Measurements from ENCODE around the gene THAP8. TPM values are rescaled to one million over a fixed set of nuclear protein-coding genes. Genes with fewer than 3 reads are reported as not detected.

The THAP8 gene
- total RNA-seq, 8 experiments from 2014 or later, result 3.7 to 13.0 (median 6.5) TPM

GRCh38 chr19:35992907-35993765 is 60.9 kb downstream of the THAP8 start:
- ATAC-seq (replicated peaks in 6 of 8), result no peak
- H3K27ac ChIP-seq, result no peak overlapping the region
- in situ Hi-C loops (cut with MboI; ENCODE audit: low pct_unique_long_range_greater_than_20kb in 2 of 9, low sequenced_read_pairs in 9 of 9, unreplicated experiment in 9 of 9), result no loop called here
- WGBS, 10 experiments, result 0 to 100% (median 85%) methylated on average over 1 to 5 of the region's 8 CpGs
- no peak overlapping the region for H3K4me3 ChIP-seq
- H3K4me1 ChIP-seq (replicated peaks in 1 of 2), result peaks cover 8 to 11% of the 10 kb centered on the region in 2 donors

DNA sequence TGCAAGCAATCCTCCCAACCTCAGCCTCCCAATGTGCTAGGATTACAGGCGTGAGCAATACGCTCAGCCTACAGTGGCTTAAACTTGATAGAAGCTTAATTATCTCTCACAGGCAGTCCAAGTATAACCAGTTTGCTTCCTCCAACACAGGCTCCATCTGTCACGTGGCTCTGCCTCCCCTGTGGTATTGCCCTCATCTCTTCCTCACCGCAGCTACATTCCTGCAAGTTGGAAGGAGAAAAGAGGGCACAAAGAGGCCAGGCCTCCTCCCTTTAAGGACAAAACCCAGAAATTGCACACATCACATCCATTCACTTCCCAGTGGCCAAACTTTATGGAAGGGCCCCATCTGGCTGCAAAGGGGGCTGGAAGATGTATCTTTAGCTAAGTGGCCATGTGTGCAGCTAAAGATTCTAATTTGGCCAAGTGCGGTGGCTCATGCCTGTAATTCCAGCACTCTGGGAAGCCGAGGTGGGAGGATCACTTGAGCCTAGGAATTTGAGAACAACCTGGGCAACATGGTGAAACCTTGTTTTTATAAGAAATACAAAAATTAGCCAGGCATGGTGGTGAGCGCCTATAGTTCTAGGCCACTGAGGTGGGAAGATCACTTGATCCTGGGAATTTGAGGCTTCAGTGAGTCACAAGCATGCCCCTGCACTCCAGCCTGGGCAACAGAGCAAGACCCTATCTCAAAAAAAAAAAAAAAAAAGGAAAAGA is 62.2 kb downstream of the THAP8 start:
- in situ Hi-C loops (cut with MboI; ENCODE audit: low pct_unique_long_range_greater_than_20kb in 2 of 9, low sequenced_read_pairs in 9 of 9, unreplicated experiment in 9 of 9), result no loop called here
- peaks cover 8 to 11% of the 10 kb centered on the region in 2 donors for H3K4me1 ChIP-seq (replicated peaks in 1 of 2)
- no peak overlapping the region for H3K27ac ChIP-seq
- 40 to 100% (median 72%) methylated on average over 1 to 5 of the region's 7 CpGs for whole genome bisulfite sequencing, 10 experiments
- ATAC-seq (replicated peaks in 6 of 8), result no peak
- H3K4me3 ChIP-seq, result no peak overlapping the region

DNA sequence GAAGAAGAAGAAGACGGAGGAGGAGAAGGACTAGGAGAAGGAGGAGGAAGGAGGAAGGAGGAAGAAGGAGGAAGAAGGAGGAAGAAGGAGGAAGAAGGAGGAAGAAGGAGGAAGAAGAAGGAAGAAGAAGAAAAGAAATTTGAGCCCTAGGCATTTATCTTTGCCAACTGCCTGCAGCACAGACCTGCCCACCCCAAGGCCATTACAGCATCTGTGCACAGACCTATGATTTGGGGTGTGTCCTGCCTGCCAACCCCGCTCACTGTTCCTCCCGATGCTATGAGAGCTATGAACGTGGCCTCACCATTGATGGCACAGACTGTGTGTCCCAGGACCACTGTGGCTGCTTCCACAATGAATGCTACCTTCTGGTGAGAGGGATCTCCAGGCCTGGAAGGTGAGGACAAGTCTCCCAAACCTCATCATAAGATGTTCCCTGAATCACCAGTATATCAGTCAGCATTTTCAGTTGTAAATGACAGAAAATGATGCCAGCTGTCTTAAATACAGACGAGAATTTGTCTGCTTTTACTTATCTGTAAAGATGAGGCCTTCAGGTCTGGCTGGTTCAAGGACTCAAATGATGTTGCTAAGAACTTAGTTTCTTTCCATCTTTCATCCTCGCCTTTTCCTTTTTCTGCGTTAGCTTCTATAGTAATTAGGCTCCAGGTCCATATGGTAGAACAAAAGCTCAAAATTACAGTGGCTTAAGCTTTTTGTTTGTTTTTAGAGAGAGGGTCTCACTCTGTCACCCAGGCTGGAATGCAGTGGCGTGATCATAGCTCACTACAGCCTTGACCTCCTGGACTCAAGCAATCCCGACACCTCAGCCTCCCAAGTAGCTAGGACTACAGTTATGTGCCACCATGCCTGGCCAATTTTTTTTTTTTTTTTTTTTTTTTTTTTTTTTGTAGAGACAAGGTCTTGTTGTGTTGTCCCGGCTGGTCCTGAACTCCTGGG is 63.0 kb downstream of the THAP8 start:
- WGBS, 10 experiments, result 57 to 93% (median 72%) methylated on average over 1 to 9 of the region's 10 CpGs; no CpG with 5 or more reads in 1 of the 10 experiments
- H3K4me1 ChIP-seq (replicated peaks in 1 of 2), result peaks cover 2 to 6% of the 10 kb centered on the region in 2 donors
- no peak for ATAC-seq (replicated peaks in 6 of 8)
- no peak overlapping the region for H3K4me3 ChIP-seq
- in situ Hi-C loops (cut with MboI; ENCODE audit: low pct_unique_long_range_greater_than_20kb in 2 of 9, low sequenced_read_pairs in 9 of 9, unreplicated experiment in 9 of 9), result no loop called here
- H3K27ac ChIP-seq, result no peak overlapping the region

- Histone ChIP-seq H3K27ac (no peak overlapping the region), H3K4me3 (no peak overlapping the region), H3K4me1 (replicated peaks in 1 of 2) (peaks cover 0 to 3% of the 10 kb centered on the region in 2 donors)
- WGBS, 10 experiments, result 0 to 83% (median 69%) methylated on average over 1 to 4 of the region's 4 CpGs; no CpG with 5 or more reads in 2 of the 10 experiments
- ATAC-seq (replicated peaks in 6 of 8), result no peak
- in situ Hi-C loops (cut with MboI; ENCODE audit: low pct_unique_long_range_greater_than_20kb in 2 of 9, low sequenced_read_pairs in 9 of 9, unreplicated experiment in 9 of 9), result no loop called here
Measured at GRCh38 chr19:35990156-35990555, 63.9 kb downstream of the THAP8 start.

DNA sequence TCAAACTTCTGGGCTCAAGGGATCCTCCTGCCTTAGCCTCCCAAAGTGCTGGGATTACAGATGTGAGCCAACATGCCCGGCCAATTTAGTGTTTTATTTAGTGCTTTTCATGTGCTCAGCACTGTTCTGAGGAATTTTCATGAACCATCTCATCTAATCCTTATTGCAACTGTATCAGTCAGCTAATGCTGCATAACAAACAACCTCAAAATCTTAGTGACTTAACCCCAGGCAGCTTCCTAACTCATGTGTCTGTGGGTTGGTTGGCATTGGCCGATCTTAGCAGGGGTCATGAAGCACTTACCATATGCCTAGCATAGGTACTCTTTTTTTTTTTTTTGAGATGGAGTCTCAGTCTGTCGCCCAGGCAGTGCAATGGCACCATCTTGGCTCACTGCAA is 65.3 kb downstream of the THAP8 start:
- H3K4me1 ChIP-seq (replicated peaks in 1 of 2), result no peaks in the 10 kb centered on the region
- WGBS, 10 experiments, result 25 to 100% (median 75%) methylated on average over 1 to 3 of the region's 3 CpGs; no CpG with 5 or more reads in 3 of the 10 experiments
- in situ Hi-C loops (cut with MboI; ENCODE audit: low pct_unique_long_range_greater_than_20kb in 2 of 9, low sequenced_read_pairs in 9 of 9, unreplicated experiment in 9 of 9), result no loop called here
- no peak overlapping the region for H3K27ac ChIP-seq
- no peak overlapping the region for H3K4me3 ChIP-seq
- ATAC-seq (replicated peaks in 6 of 8), result no peak

DNA sequence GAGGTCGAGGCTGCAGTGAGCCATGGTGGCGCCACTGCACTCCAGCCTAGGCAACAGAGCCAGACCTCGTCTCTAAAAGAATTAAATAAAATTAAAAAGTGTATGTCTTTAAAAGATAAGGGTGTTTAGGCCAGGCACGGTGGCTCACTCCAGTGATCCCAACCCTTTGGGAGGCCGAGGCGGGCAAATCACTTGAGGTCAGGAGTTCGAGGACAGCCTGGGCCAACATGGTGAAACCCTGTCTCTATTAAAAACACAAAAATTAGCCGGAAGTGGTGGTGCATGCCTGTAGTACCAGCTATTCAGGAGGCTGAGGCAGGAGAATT is 66.6 kb downstream of the THAP8 start:
- H3K27ac ChIP-seq, result no peak overlapping the region
- no peaks in the 10 kb centered on the region for H3K4me1 ChIP-seq (replicated peaks in 1 of 2)
- WGBS, 10 experiments, result 0 to 100% (median 43%) methylated on average over 1 to 4 of the region's 8 CpGs; no CpG with 5 or more reads in 1 of the 10 experiments
- peak overlapping the region; percentile 34 to 40 (median 38) for H3K4me3 ChIP-seq
- no peak for ATAC-seq (replicated peaks in 6 of 8)
- in situ Hi-C loops (cut with MboI; ENCODE audit: low pct_unique_long_range_greater_than_20kb in 2 of 9, low sequenced_read_pairs in 9 of 9, unreplicated experiment in 9 of 9), result no loop called here

DNA sequence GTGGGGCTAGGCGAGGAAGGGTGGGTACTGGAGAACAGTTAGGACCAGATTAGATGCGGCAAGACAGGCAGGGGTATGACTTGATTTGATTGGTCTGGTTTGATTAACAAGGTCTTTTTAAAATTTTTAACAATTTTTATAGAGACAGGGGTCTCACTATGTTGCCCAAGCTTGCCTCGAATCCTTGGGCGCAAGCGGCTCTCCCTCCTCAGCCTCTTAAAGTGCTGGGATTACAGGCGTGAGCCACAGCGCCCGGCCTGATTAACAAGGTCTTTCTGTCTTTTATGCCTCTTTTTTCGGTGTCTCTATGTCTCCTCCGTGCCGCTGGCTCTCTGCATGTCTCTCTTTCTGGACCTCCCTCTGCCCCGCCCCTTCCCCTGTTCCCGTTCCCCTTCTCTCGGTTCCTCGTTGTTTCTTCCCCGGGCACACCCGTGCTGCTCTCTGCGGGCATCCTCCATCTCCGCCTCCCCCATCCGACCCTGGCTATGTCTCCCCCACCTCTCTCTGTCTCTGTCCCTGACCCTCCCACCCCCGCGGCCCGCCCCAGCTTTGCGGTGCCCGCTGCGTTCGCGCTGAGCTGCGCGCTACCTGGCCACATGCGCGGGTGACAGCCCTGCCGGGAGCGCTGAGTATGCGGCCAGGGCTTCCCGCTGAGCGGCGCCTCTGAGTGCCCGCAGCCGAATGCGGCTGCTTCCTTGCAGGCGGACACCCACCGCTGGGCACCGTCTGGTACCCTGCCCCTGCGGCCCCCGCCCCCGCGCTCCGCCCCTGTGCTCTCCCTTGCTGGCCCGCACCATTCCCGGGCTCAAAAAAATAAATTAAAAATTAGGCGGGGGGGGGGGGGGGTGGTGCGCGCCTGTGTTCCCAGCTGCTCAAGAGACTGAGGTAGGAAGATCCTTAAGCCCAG is 67.2 kb downstream of the THAP8 start:
- Histone ChIP-seq H3K4me1 (replicated peaks in 1 of 2) (no peaks in the 10 kb centered on the region), H3K27ac (no peak overlapping the region), H3K4me3 (peak overlapping the region; percentile 34 to 40 (median 38))
- peak; percentile 79 to 93 (median 90) for ATAC-seq (replicated peaks in 6 of 8)
- in situ Hi-C loops (cut with MboI; ENCODE audit: low pct_unique_long_range_greater_than_20kb in 2 of 9, low sequenced_read_pairs in 9 of 9, unreplicated experiment in 9 of 9), result no loop called here
- WGBS, 10 experiments, result 28 to 100% (median 35%) methylated on average over 1 to 8 of the region's 54 CpGs; no CpG with 5 or more reads in 5 of the 10 experiments

DNA sequence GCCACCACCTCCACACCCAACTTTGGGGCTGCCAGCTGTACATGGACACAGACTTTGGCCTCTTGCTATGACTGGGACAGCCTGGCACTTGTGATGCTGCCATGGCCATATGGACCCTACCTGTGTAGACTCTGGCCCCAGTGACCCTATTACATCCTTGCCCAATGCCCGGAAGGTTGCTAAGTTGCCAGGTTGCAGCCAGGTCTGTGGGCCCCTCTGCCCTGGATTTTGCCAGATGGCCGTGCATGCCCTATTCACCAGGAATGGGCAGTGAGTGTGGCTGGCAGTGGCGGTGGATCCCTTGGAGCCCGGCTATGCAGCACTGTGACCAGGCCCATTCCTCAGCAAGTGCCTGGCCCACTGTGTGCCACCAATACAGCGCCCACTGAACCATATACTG is 68.0 kb downstream of the THAP8 start:
- WGBS, 10 experiments, result 57 to 100% (median 94%) methylated on average over 1 to 4 of the region's 5 CpGs; no CpG with 5 or more reads in 5 of the 10 experiments
- H3K4me1 ChIP-seq (replicated peaks in 1 of 2), result no peaks in the 10 kb centered on the region
- ATAC-seq (replicated peaks in 6 of 8), result no peak
- in situ Hi-C loops (cut with MboI; ENCODE audit: low pct_unique_long_range_greater_than_20kb in 2 of 9, low sequenced_read_pairs in 9 of 9, unreplicated experiment in 9 of 9), result no loop called here
- no peak overlapping the region for H3K27ac ChIP-seq
- no peak overlapping the region for H3K4me3 ChIP-seq

Other genes with a start within 250 kb of the THAP8 start
- gene PRODH2, start 241.4 kb downstream of the THAP8 start, total RNA-seq, result under 1 TPM in 1 of 8 experiments, not detected in 7; 0.52 TPM
- under 1 TPM in 6 of 8 experiments, not detected in 2; 0.05 to 0.85 (median 0.37) TPM for gene NPHS1, start 201.8 kb downstream of the THAP8 start, total RNA-seq
- gene KIRREL2, start 197.4 kb downstream of the THAP8 start, total RNA-seq, result 1 to 10 TPM in 5 of 8 experiments, under 1 TPM in 3; 0.10 to 6.2 (median 1.3) TPM
- 100 to 1,000 TPM in 5 of 8 experiments, 10 to 100 TPM in 1, 1 to 10 TPM in 2; 4.6 to 397 (median 337) TPM for gene APLP1, start 185.7 kb downstream of the THAP8 start, total RNA-seq
- 10 to 100 TPM in 1 of 8 experiments, 1 to 10 TPM in 7; 1.6 to 10.1 (median 3.7) TPM for gene NFKBID, start 153.7 kb downstream of the THAP8 start, total RNA-seq
- gene HCST, start 151.8 kb downstream of the THAP8 start, total RNA-seq, result 1 to 10 TPM in 2 of 8 experiments, under 1 TPM in 3, not detected in 3; 0.33 to 3.8 (median 0.62) TPM
- under 1 TPM in 1 of 8 experiments, not detected in 7; 0.76 TPM for gene TYROBP, start 146.0 kb downstream of the THAP8 start, total RNA-seq
- gene LRFN3, start 117.9 kb downstream of the THAP8 start, total RNA-seq, result 10 to 100 TPM in 1 of 8 experiments, 1 to 10 TPM in 6, under 1 TPM in 1; 0.56 to 11.7 (median 6.5) TPM
- 10 to 100 TPM; 10.6 to 23.5 (median 18.1) TPM for gene SDHAF1, start 59.1 kb downstream of the THAP8 start, total RNA-seq
- 1 to 10 TPM in 2 of 8 experiments, under 1 TPM in 6; 0.33 to 2.2 (median 0.56) TPM for gene SYNE4, start 45.5 kb downstream of the THAP8 start, total RNA-seq
- 10 to 100 TPM; 12.0 to 42.9 (median 19.7) TPM for gene ALKBH6, start 40.1 kb downstream of the THAP8 start, total RNA-seq
- gene CLIP3, start 21.4 kb downstream of the THAP8 start, total RNA-seq, result 10 to 100 TPM in 6 of 8 experiments, 1 to 10 TPM in 2; 2.7 to 33.8 (median 13.1) TPM
- gene WDR62, start 612 bp upstream of the THAP8 start, total RNA-seq, result 10 to 100 TPM in 1 of 8 experiments, 1 to 10 TPM in 4, under 1 TPM in 3; 0.49 to 12.6 (median 1.3) TPM
- gene OVOL3, start 56.9 kb upstream of the THAP8 start, total RNA-seq, result under 1 TPM in 1 of 8 experiments, not detected in 7; 0.54 TPM
- gene POLR2I, start 60.6 kb upstream of the THAP8 start, total RNA-seq, result 100 to 1,000 TPM in 6 of 8 experiments, 10 to 100 TPM in 2; 87.3 to 171 (median 111) TPM
- 100 to 1,000 TPM; 134 to 390 (median 281) TPM for gene TBCB, start 61.2 kb upstream of the THAP8 start, total RNA-seq
- gene CAPNS1, start 85.8 kb upstream of the THAP8 start, total RNA-seq, result 100 to 1,000 TPM; 146 to 839 (median 321) TPM
- 10 to 100 TPM in 1 of 8 experiments, 1 to 10 TPM in 3, under 1 TPM in 3, not detected in 1; 0.54 to 66.9 (median 1.3) TPM for gene COX7A1, start 98.2 kb upstream of the THAP8 start, total RNA-seq
- gene ZNF565, start 160.4 kb upstream of the THAP8 start, total RNA-seq, result 1 to 10 TPM; 2.9 to 5.7 (median 4.8) TPM
- gene ZNF146, start 160.8 kb upstream of the THAP8 start, total RNA-seq, result 100 to 1,000 TPM in 5 of 8 experiments, 10 to 100 TPM in 3; 68.8 to 141 (median 114) TPM

Data from motor neuron (in vitro differentiated cells).